Measurements from ENCODE around the gene MROH9.
"Not testable (repeated sequence)": the region's sequence is repeated elsewhere in the genome, so short reads cannot be mapped to it uniquely, and the experiment has no call there.

The MROH9 gene

DNA sequence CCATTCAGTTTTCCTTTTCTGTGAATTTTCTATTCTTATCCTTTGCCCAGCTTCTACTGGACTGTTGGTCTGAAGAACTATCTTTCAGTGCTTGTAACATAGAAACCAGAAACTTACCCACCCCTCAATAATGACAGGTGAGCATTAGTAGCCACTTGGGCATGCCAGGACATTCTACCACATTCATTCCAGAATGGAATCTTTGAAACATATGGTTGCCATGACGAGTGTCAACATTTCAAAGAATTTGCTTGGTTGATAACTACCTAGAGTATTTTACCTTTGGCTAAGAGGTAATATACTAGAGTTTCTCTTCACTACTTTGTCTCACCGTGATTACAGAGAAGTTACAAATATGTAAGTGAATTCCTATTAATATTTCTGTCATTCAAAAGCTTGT lies at the start of gene MROH9:
Gene MROH9, plus strand, starts transcription at position 304 of the 400 bp plus-strand sequence. CDS start 10,023 bp downstream, outside the sequence.
- DNase-seq = no peak

DNA sequence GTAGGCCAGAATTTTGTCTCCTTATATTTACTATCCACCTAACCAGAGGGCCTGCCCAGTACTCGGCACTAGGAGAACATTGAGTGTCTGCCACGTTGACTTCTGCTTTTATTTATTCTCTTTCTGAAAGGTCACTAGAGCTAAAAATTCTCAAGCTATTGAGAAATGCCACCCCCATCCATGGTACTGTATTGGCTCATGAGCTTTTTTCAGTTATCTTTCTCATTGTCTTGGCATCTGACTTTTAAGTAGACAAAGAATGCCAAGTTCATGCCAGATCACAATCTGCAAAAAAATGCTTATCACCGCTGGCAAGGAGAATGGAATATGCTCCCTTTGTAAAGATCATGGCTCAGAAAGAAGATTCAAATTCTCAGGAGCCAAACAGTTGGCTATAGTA lies 49.8 kb upstream of the MROH9 start:
- no peak for DNase-seq

DNA sequence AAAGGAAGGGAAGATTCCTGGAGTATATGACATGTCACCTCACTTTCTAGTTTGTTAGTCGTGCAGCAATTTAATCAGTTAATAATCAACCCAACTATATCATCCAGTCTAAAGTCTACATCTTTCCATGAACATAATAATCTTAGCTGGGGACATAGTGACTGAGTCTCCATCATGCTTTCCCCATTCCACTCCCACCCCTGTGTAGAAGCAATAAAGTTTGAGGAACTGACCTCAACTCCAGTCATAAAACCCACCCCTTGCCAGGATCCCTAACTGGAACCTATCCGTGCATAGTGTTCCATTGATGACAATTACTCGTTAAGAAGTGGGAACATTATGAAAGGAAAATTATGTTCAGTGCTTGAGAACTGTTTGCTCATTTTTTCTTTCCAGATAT lies 48.9 kb upstream of the MROH9 start:
- DNase-seq = no peak

GRCh38 chr1:170887726-170888125 lies 47.6 kb upstream of the MROH9 start:
- no peak for DNase-seq

DNA sequence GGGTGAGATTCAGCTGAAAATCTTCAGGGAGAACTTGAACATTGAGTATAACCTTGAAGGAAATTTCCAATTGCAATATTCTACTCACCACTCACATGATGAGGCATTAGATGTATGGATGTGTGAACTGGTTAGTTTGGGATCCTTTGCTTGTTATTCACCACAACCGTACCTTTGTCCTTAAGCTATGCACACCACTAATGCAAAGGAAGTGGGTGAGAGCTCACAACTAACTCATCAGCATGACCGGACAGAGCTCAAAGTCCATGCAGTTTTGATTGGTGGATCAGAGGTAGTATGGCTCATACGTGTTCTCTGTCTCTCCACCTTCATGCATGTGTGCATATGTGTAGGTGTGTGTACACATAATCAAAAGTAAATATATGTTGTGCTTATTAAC lies 43.5 kb upstream of the MROH9 start:
- DNase-seq = no peak

GRCh38 chr1:170893655-170894297 lies 41.6 kb upstream of the MROH9 start:
- DNase-seq = no peak

DNA sequence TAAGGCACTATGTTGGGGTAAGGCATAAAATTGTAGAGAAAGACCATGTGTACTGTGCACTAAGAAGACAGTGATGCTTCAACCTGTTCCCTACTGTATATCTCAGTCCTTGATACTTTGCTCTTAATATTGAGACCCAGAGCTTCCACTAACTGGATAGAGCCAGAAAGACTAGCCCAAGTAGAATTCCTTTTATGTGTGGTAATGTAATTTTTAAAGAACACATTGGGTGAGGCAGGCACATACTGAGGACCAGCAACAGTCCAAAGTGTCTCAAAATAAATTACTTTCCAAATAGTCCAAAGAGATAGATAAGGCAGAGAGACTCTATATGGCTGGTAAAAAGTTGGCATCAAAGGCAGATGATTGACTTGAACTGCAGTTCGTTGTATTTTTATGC lies 31.4 kb upstream of the MROH9 start:
- no peak for DNase-seq

DNA sequence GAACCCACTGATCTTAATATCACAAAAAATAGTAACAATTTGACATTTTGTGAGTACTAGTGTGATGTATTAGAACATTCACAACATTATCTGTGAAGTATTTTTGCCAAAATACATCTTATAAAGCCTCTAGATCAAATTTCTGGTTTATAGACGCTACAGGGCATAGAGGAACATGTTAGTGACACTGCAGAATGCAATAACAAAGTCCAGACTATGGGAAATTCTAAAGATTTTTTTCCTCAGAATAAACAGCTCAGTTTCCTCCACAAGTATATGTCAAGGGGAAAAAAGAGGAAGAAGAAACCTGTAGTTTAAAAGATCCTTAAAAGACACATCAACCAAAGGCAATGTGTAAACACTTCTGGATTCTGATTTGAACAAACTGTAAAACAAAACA lies 26.4 kb upstream of the MROH9 start:
- no peak for DNase-seq

DNA sequence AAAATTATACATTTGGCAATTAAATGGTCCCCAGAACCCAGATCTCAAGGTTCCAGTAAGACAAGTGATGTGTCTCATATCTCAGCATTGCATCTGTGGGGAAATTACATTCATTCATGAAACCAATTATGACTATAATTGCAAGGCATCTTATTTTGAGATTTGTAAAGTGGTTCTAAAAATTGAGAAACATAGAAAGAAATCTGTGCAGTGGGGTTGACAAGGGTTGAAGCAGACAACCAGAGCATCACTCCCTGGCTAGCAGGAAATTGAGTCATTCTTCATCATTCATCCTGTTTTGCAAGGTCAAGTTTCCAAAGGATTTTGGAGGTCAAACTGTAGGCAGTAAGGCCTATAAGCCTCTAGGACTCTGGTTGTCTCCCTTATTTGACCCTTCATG lies 25.1 kb upstream of the MROH9 start:
- DNase-seq = no peak

- no peak for DNase-seq
These were observed 18.0 kb upstream of the MROH9 start for GRCh38 chr1:170917373-170917772.

DNA sequence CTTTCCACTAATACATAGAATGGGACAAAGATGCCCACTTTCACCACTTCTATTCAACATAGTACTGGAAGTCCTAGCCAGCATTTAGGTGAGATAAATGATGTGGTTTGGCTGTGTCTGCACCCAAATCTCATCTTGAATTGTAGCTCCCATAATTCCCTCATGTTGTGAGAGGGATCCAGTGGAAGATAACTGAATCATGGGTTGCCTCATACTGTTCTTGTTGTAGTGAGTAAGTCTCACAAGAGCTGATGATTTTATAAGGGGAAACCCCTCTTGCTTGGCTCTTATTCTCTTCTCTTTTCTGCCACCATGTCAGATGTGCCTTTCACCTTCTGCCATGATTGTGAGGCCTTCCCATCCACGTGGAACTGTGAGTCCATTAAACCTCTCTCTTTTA lies 10.7 kb upstream of the MROH9 start:
- DNase-seq = not testable (repeated sequence)

DNA sequence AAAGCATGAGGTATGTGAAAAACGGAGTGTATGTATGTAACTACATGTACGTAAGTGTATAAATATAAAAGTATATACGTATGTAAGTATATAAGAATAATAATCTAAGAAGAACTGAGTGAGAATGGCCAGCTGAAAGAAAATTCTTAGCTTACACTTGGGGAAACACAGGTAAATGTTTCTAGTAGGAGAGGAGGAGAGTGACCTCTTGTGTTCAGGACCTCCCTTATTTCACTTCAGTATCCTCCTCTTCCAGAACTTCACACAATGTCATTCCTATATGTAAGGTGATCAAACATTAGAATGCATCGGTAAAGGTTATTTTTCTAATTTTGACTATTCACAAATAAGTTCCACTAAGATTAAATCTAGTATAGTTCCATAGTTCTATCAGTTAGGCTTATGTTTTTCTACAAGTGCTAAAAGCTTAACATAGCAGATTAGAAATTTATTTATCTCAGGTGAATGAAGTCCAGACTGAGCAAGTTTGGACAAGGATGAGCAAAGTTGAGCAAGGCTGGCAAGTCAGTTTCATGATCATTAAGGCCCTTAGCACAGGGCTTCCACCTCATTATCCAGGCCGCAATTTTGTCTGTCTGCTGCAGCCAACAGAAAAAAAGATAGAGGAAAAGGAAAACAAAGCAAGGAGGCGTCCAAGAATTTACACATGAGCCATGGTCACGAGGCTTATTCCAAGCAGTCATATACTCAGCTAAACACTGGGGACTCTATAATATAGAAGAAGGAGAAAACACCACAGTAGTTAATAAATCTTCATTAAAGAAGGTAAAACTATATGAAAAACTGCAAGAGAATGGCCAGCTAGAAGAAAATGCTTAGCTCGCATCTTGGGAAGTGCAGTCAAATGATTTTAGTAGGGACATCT lies 7.1 kb upstream of the MROH9 start:
- DNase-seq = no peak

- no peak for DNase-seq
These were observed 5.9 kb upstream of the MROH9 start for GRCh38 chr1:170929412-170929834.

GRCh38 chr1:170929835-170930554 lies 5.3 kb upstream of the MROH9 start:
- peak; percentile 27 for DNase-seq

- DNase-seq = no peak
These were observed 3.7 kb upstream of the MROH9 start for GRCh38 chr1:170931650-170932049.

GRCh38 chr1:170932236-170932635 lies 3.1 kb upstream of the MROH9 start:
- DNase-seq = no peak

DNA sequence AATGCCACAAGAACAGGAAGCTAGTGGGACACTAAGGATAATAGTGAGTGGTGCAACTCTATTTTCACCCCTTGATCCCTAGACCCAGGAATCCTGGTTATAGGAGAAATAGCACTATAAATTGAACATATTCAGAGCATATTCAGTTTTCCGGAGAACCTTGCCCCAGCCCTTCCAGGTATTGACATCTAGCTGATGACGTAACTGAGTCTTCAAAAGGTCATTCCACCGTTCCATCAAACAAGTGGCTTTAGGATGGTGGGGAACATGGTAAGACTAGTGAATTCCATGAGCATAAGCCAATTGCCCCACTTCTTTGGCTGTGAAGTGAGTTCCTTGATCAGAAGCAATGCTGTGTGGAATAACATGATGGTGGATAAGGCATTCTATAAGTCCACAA lies 2.9 kb downstream of the MROH9 start:
- no peak for DNase-seq

GRCh38 chr1:170939476-170939875 lies 4.1 kb downstream of the MROH9 start:
- no peak for DNase-seq

GRCh38 chr1:170951744-170952143 lies 16.4 kb downstream of the MROH9 start:
- not testable (repeated sequence) for DNase-seq

GRCh38 chr1:170959385-170959784 lies 24.1 kb downstream of the MROH9 start:
- DNase-seq = no peak

GRCh38 chr1:170964506-170964905 lies 29.2 kb downstream of the MROH9 start:
- no peak for DNase-seq

GRCh38 chr1:170967042-170967910 lies 31.9 kb downstream of the MROH9 start:
- DNase-seq = peak; percentile 14 to 25

- no peak for DNase-seq
These were observed 34.9 kb downstream of the MROH9 start for GRCh38 chr1:170970256-170970655.

Data from AML-193 (cell line).